K562 (cell line): Measurements from ENCODE around the gene KIF6. TPM values are rescaled to one million over a fixed set of nuclear protein-coding genes. Genes with fewer than 3 reads are reported as not detected.

ENCODE experiments used
- CBX2 ChIP-seq: fragments of 200-600 bp; sonication (generic); IDR thresholded peaks from one replicate; pipeline ENCODE4 v1.6.1; 2012; ENCODE audit warnings: mild to moderate bottlenecking, low read length, inconsistent platforms; ENCODE audit not compliant: insufficient read depth, poor library complexity, severe bottlenecking
- GTF2A2 ChIP-seq: IDR thresholded peaks from 2 replicates; pipeline ENCODE4 v1.6.1; 2016; ENCODE audit warnings: mild to moderate bottlenecking, missing genetic modification characterization, missing compliant biosample characterization
- polyA plus RNA-seq, 8 experiments: library from polyadenylated mRNA; depleted of rRNA in 4 of 8; stranded (reverse) in 5 of 8; unstranded in 3 of 8; fragments of >200 nt; fragmentation: Nextera tagmentation in 2 of 8; fragmentation: Illumina TruSeq in 1 of 8; extraction: Ambion mirVana in 2 of 8; extraction: Trizol in 1 of 8; gene quantifications; 2 replicates each; pipeline versions ENCODE4 v1.2.1 to v1.2.3, GENCODE V29; 2011 to 2014; ENCODE audit warnings: inconsistent platforms in 1 of 8, missing spikeins in 1 of 8
- total RNA-seq, 7 experiments: library from RNA; depleted of rRNA in 6 of 7; stranded (reverse); fragments of >200 nt in 6 of 7; fragmentation: Illumina TruSeq in 2 of 7; extraction: Trizol in 2 of 7; gene quantifications; 2 replicates each; pipeline versions ENCODE4 v1.2.1 to v1.2.3, GENCODE V29; 2011 to 2021; ENCODE audit warnings: low replicate concordance in 1 of 7
- TF ChIP-seq, protein P1 (sequence below): fragments of 200-600 bp; sonication (generic); IDR thresholded peaks from one replicate; pipeline ENCODE4 v1.6.1; 2012; ENCODE audit warnings: mild to moderate bottlenecking, low read depth, low read length, inconsistent platforms

The KIF6 gene
- total and polyA plus RNA-seq, 9 of the 15 experiments (the other 6 are each of a cell fraction or from before 2014, with no cell fraction given): not detected

DNA sequence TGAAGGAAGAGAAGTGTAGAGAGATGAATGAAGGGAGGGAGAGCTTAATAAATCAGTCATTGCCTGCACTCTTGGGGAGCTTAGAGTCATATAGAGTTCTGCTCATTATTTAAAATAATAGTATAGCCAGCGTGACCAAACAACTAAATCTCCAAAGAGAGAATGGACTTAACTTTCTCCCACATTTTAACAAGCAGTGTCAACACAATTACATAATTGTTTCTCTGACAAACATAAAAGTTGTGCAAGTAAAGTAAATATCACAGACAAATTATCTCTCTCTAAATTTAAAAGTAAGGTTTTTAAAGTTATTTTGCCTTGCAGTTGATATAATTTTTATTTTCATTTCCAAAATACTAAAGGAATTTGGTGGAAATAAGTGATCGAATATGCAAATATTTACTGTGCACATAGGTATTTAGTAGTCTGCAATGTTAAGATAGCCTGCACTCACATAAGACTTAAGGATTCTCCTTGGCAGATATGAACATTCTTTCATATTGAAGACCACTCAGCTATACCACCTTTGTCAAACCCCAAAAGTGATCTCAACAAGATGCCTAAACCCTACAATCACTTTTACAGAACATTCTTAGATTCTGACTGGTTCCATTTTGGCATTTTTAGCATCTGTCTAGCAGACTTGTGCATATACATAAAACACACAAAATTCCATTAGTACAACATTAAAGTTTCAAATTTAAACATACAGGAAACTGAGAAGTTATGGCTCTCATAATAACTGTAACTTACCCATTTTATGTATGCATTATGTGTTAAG lies 67.7 kb downstream of the KIF6 start (continued):
- TF ChIP-seq CBX2: no peak
- no peak for TF ChIP-seq GTF2A2
- TF ChIP-seq, protein P1, sequence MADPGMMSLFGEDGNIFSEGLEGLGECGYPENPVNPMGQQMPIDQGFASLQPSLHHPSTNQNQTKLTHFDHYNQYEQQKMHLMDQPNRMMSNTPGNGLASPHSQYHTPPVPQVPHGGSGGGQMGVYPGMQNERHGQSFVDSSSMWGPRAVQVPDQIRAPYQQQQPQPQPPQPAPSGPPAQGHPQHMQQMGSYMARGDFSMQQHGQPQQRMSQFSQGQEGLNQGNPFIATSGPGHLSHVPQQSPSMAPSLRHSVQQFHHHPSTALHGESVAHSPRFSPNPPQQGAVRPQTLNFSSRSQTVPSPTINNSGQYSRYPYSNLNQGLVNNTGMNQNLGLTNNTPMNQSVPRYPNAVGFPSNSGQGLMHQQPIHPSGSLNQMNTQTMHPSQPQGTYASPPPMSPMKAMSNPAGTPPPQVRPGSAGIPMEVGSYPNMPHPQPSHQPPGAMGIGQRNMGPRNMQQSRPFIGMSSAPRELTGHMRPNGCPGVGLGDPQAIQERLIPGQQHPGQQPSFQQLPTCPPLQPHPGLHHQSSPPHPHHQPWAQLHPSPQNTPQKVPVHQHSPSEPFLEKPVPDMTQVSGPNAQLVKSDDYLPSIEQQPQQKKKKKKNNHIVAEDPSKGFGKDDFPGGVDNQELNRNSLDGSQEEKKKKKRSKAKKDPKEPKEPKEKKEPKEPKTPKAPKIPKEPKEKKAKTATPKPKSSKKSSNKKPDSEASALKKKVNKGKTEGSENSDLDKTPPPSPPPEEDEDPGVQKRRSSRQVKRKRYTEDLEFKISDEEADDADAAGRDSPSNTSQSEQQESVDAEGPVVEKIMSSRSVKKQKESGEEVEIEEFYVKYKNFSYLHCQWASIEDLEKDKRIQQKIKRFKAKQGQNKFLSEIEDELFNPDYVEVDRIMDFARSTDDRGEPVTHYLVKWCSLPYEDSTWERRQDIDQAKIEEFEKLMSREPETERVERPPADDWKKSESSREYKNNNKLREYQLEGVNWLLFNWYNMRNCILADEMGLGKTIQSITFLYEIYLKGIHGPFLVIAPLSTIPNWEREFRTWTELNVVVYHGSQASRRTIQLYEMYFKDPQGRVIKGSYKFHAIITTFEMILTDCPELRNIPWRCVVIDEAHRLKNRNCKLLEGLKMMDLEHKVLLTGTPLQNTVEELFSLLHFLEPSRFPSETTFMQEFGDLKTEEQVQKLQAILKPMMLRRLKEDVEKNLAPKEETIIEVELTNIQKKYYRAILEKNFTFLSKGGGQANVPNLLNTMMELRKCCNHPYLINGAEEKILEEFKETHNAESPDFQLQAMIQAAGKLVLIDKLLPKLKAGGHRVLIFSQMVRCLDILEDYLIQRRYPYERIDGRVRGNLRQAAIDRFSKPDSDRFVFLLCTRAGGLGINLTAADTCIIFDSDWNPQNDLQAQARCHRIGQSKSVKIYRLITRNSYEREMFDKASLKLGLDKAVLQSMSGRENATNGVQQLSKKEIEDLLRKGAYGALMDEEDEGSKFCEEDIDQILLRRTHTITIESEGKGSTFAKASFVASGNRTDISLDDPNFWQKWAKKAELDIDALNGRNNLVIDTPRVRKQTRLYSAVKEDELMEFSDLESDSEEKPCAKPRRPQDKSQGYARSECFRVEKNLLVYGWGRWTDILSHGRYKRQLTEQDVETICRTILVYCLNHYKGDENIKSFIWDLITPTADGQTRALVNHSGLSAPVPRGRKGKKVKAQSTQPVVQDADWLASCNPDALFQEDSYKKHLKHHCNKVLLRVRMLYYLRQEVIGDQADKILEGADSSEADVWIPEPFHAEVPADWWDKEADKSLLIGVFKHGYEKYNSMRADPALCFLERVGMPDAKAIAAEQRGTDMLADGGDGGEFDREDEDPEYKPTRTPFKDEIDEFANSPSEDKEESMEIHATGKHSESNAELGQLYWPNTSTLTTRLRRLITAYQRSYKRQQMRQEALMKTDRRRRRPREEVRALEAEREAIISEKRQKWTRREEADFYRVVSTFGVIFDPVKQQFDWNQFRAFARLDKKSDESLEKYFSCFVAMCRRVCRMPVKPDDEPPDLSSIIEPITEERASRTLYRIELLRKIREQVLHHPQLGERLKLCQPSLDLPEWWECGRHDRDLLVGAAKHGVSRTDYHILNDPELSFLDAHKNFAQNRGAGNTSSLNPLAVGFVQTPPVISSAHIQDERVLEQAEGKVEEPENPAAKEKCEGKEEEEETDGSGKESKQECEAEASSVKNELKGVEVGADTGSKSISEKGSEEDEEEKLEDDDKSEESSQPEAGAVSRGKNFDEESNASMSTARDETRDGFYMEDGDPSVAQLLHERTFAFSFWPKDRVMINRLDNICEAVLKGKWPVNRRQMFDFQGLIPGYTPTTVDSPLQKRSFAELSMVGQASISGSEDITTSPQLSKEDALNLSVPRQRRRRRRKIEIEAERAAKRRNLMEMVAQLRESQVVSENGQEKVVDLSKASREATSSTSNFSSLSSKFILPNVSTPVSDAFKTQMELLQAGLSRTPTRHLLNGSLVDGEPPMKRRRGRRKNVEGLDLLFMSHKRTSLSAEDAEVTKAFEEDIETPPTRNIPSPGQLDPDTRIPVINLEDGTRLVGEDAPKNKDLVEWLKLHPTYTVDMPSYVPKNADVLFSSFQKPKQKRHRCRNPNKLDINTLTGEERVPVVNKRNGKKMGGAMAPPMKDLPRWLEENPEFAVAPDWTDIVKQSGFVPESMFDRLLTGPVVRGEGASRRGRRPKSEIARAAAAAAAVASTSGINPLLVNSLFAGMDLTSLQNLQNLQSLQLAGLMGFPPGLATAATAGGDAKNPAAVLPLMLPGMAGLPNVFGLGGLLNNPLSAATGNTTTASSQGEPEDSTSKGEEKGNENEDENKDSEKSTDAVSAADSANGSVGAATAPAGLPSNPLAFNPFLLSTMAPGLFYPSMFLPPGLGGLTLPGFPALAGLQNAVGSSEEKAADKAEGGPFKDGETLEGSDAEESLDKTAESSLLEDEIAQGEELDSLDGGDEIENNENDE: no peak
